ENCODE measurements around the gene CORO1C. TPM values are rescaled to one million over a fixed set of nuclear protein-coding genes. Genes with fewer than 3 reads are reported as not detected.
A peak's percentile ranks its signal among the peaks of the same experiment; 100 is the strongest.
"Not testable (repeated sequence)": the region's sequence is repeated elsewhere in the genome, so short reads cannot be mapped to it uniquely, and the experiment has no call there.

The CORO1C gene
- total RNA-seq, 6 donors from 2014 or later: 154 to 297 (median 223) TPM

GRCh38 chr12:108738170-108738569, 6.9 kb upstream of the CORO1C start:
- TF ChIP-seq CTCF (IDR thresholded peaks at IDR 0.05) (no peak), POLR2A (IDR thresholded peaks at IDR 0.05) (no peak), POLR2AphosphoS5 (IDR thresholded peaks at IDR 0.05) (no peak), EP300 (IDR thresholded peaks at IDR 0.05) (no peak)
- no peaks in the 10 kb centered on the region for H3K4me1 ChIP-seq
- H3K27me3 ChIP-seq: no peaks in the 10 kb centered on the region
- H3K27ac ChIP-seq: no peak overlapping the region
- H3K36me3 ChIP-seq: no peaks in the 10 kb centered on the region
- no peak for ATAC-seq (ENCODE audit: low FRiP score in 2 of 2)
- WGBS, 2 donors: 51 to 54% methylated on average over 2 of the region's 2 CpGs
- no peak overlapping the region for H3K4me3 ChIP-seq
- H3K9me3 ChIP-seq: no peaks in the 10 kb centered on the region
- DNase-seq: no peak

- no peak overlapping the region for H3K4me3 ChIP-seq
- no peaks in the 10 kb centered on the region for H3K9me3 ChIP-seq
- H3K27ac ChIP-seq: no peak overlapping the region
- 91 to 93% methylated on average over 3 of the region's 3 CpGs for WGBS, 2 donors
- no peaks in the 10 kb centered on the region for H3K36me3 ChIP-seq
- H3K27me3 ChIP-seq: no peaks in the 10 kb centered on the region
- ATAC-seq (ENCODE audit: low FRiP score in 2 of 2) (no peak), DNase-seq (no peak)
- peaks cover 5 to 8% (median 6%) of the 10 kb centered on the region in 4 donors for H3K4me1 ChIP-seq
- TF ChIP-seq POLR2A (IDR thresholded peaks at IDR 0.05): no peak
These were observed 4.5 kb upstream of the CORO1C start for GRCh38 chr12:108735855-108736254.

GRCh38 chr12:108734200-108734906, 3.0 kb upstream of the CORO1C start:
- Histone ChIP-seq H3K27ac (peak overlapping the region; percentile 8 to 53 (median 38)), H3K9me3 (no peaks in the 10 kb centered on the region), H3K4me1 (peaks cover 8 to 16% (median 12%) of the 10 kb centered on the region in 4 donors), H3K4me3 (no peak overlapping the region), H3K27me3 (no peaks in the 10 kb centered on the region), H3K36me3 (no peaks in the 10 kb centered on the region)
- no peak for TF ChIP-seq POLR2A (IDR thresholded peaks at IDR 0.05)
- TF ChIP-seq POLR2AphosphoS5 (IDR thresholded peaks at IDR 0.05): no peak
- no peak for TF ChIP-seq CTCF (IDR thresholded peaks at IDR 0.05)
- TF ChIP-seq EP300 (IDR thresholded peaks at IDR 0.05): no peak
- 52 to 54% methylated on average over 9 of the region's 9 CpGs for WGBS, 2 donors
- DNase-seq: peak in 1 of 2 donors; percentile 47
- no peak for ATAC-seq (ENCODE audit: low FRiP score in 2 of 2)

- not testable (repeated sequence) for H3K4me3 ChIP-seq; H3K27me3 ChIP-seq; ATAC-seq (ENCODE audit: low FRiP score in 2 of 2); H3K9me3 ChIP-seq; H3K36me3 ChIP-seq; DNase-seq
- peak overlapping the region in 2 of 4 donors; percentile 12 to 98 for H3K27ac ChIP-seq
- H3K4me1 ChIP-seq: peaks cover 13 to 28% (median 19%) of the 10 kb centered on the region in 4 donors
- WGBS, 2 donors: 88 to 92% methylated on average over 6 of the region's 6 CpGs
These were observed 1.9 kb upstream of the CORO1C start for GRCh38 chr12:108733230-108733531.

DNA sequence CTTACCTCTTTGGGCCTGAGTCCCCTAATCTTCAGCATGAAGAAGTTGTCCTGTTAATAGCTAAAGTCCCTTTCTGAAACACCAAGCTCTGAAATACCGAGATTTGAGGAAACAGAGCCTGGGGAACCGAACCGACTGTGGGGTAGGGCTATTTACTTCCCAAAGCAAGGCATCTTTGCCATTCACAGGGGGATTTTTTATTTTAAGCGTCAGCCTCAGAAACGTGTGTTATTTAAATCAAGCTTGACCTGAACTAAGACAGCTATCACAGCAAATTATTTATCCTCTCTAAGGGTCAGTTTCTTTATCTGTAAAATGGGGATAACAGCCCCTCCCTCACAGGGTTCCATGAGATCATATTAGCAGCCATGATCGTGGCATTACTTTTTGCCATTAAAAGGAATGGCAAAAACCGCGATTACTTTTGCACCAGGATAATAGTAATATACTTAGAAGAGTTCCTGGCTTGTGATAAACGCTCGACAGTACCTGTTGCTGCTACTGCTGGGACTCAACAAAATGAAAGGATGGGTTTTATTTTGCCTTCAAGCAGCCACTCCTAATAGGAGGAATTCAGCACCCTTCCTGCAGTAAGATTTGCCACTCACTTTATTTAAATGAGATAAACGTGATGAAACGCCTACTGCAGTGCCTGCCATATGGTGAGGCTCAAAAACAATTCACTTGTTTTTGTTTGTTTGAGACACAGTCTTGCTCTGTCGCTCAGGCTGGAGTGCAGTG, 1.3 kb upstream of the CORO1C start:
- Histone ChIP-seq H3K27ac (peak overlapping the region; percentile 98 to 99 (median 98)), H3K4me1 (peaks cover 13 to 33% (median 21%) of the 10 kb centered on the region in 4 donors), H3K9me3 (no peaks in the 10 kb centered on the region), H3K4me3 (peak overlapping the region in 3 of 4 donors; percentile 84 to 92 (median 90)), H3K36me3 (no peaks in the 10 kb centered on the region), H3K27me3 (no peaks in the 10 kb centered on the region)
- no peak for ATAC-seq (ENCODE audit: low FRiP score in 2 of 2)
- no peak for TF ChIP-seq CTCF (IDR thresholded peaks at IDR 0.05)
- TF ChIP-seq POLR2AphosphoS5 (IDR thresholded peaks at IDR 0.05): no peak
- TF ChIP-seq POLR2A (IDR thresholded peaks at IDR 0.05): no peak
- no peak for TF ChIP-seq EP300 (IDR thresholded peaks at IDR 0.05)
- WGBS, 2 donors: 70 to 72% methylated on average over 13 of the region's 13 CpGs
- no peak for DNase-seq
